WTC11 (cell line): Measurements from ENCODE around the gene OS9. TPM values are rescaled to one million over a fixed set of nuclear protein-coding genes. Genes with fewer than 3 reads are reported as not detected.

Experiments
- ATAC-seq: fragments of 200-7000 bp; cut with Tn5 transposase; 2 replicates; pipeline ENCODE4 v1.10.0; 2021; ENCODE audit warnings: mild to moderate bottlenecking, moderate library complexity
- CTCF ChIA-PET: fragments of 300-600 bp; sonication (Branson Sonifier 250); formaldehyde crosslinking; loops from one replicate; lab custom pipeline; 2021; ENCODE audit warnings: antibody characterized with exemption; lab: Charles Lee
- POLR2A ChIA-PET: fragments of 350-600 bp; sonication (Branson Sonifier 250); formaldehyde crosslinking; loops from one replicate; lab custom pipeline; 2021; ENCODE audit warnings: antibody characterized with exemption; lab: Charles Lee
- DNase-seq: peaks from one replicate; pipeline ENCODE4 v3.0.0; 2021; ENCODE audit warnings: low spot score
- H3K27ac Mint-ChIP-seq: 2 replicates; pipeline ENCODE4 v1.8.0; 2021; ENCODE audit warnings: mixed read lengths
- H3K27me3 Mint-ChIP-seq: 2 replicates; pipeline ENCODE4 v1.8.0; 2021; ENCODE audit warnings: low read depth, mild to moderate bottlenecking, moderate library complexity, mixed read lengths
- H3K36me3 Mint-ChIP-seq: 2 replicates; pipeline ENCODE4 v1.8.0; 2021; ENCODE audit warnings: mixed read lengths
- H3K4me1 Mint-ChIP-seq: 2 replicates; pipeline ENCODE4 v1.8.0; 2022; ENCODE audit warnings: mixed read lengths
- H3K4me3 Mint-ChIP-seq: 2 replicates; pipeline ENCODE4 v1.8.0; 2021; ENCODE audit warnings: mild to moderate bottlenecking, moderate library complexity, mixed read lengths
- H3K9me3 Mint-ChIP-seq: 2 replicates; pipeline ENCODE4 v1.8.0; 2021; ENCODE audit warnings: mixed read lengths
- ARID4B ChIP-seq: sonication (generic); formaldehyde crosslinking; IDR thresholded peaks from 2 replicates; pipeline ENCODE4 v1.8.0; 2023; ENCODE audit warnings: missing genetic modification reagents, mild to moderate bottlenecking, borderline replicate concordance
- ATF3 ChIP-seq: sonication (generic); formaldehyde crosslinking; conservative IDR thresholded peaks from 2 replicates; pipeline ENCODE4 v1.8.1; 2022; ENCODE audit warnings: mild to moderate bottlenecking, missing genetic modification reagents
- ATF6 ChIP-seq: sonication (generic); formaldehyde crosslinking; IDR thresholded peaks from 2 replicates; pipeline ENCODE4 v1.8.1; 2023; ENCODE audit warnings: mild to moderate bottlenecking, missing genetic modification reagents
- CREB1 ChIP-seq: sonication (generic); formaldehyde crosslinking; IDR thresholded peaks from 2 replicates; pipeline ENCODE4 v1.8.0; 2023; ENCODE audit warnings: mild to moderate bottlenecking, missing genetic modification reagents
- GTF2I ChIP-seq: fragments of 250-450 bp; sonication (Bioruptor Pico); conservative IDR thresholded peaks from 2 replicates; pipeline ENCODE4 v1.4.0; 2021; ENCODE audit warnings: mild to moderate bottlenecking
- JAZF1 ChIP-seq: fragments of 250-450 bp; sonication (Bioruptor Pico); IDR thresholded peaks from 2 replicates; pipeline ENCODE4 v1.9.0; 2021; ENCODE audit warnings: moderate library complexity, mild to moderate bottlenecking, inconsistent platforms
- KAT7 ChIP-seq: sonication (generic); formaldehyde crosslinking; IDR thresholded peaks from 2 replicates; pipeline ENCODE4 v1.8.1; 2023; ENCODE audit warnings: missing genetic modification reagents, mild to moderate bottlenecking, borderline replicate concordance
- NR1H2 ChIP-seq: sonication (generic); formaldehyde crosslinking; IDR thresholded peaks from 2 replicates; pipeline ENCODE4 v1.9.0; 2021; ENCODE audit warnings: mild to moderate bottlenecking, moderate library complexity, missing genetic modification reagents
- OVOL2 ChIP-seq: fragments of 250-450 bp; sonication (Bioruptor Pico); IDR thresholded peaks from 2 replicates; pipeline ENCODE4 v1.9.0; 2021; ENCODE audit warnings: mild to moderate bottlenecking, borderline replicate concordance
- RORB ChIP-seq: fragments of 250-450 bp; sonication (Bioruptor Pico); IDR thresholded peaks from 2 replicates; pipeline ENCODE4 v1.9.0; 2021; ENCODE audit warnings: mild to moderate bottlenecking
- SOX15 ChIP-seq: fragments of 250-450 bp; sonication (Bioruptor Pico); IDR thresholded peaks from 2 replicates; pipeline ENCODE4 v1.9.0; 2021; ENCODE audit warnings: mild to moderate bottlenecking
- STAT6 ChIP-seq: sonication (generic); formaldehyde crosslinking; conservative IDR thresholded peaks from 2 replicates; pipeline ENCODE4 v1.8.1; 2023; ENCODE audit warnings: mild to moderate bottlenecking, low read depth, missing genetic modification reagents, moderate library complexity
- ZNF281 ChIP-seq: sonication (generic); formaldehyde crosslinking; IDR thresholded peaks from 2 replicates; pipeline ENCODE4 v1.8.0; 2023; ENCODE audit warnings: mild to moderate bottlenecking, missing genetic modification reagents
- ZNF512 ChIP-seq: sonication (generic); formaldehyde crosslinking; IDR thresholded peaks from 2 replicates; pipeline ENCODE4 v1.8.1; 2022; ENCODE audit warnings: missing genetic modification reagents, borderline replicate concordance
- ZNF532 ChIP-seq: fragments of 250-450 bp; sonication (Bioruptor Pico); IDR thresholded peaks from 2 replicates; pipeline ENCODE4 v1.9.0; 2021; ENCODE audit warnings: mild to moderate bottlenecking, borderline replicate concordance
- ZSCAN18 ChIP-seq: fragments of 250-450 bp; sonication (Bioruptor Pico); IDR thresholded peaks from 2 replicates; pipeline ENCODE4 v2.1.2; 2022; ENCODE audit warnings: mild to moderate bottlenecking, moderate library complexity
- total RNA-seq: library from RNA; stranded (reverse); gene quantifications from 3 replicates; pipeline ENCODE4 v1.2.3, GENCODE V29; 2021

OS9 gene
- total RNA-seq, 1 experiment from 2014 or later: 77.5 TPM

- TF ChIP-seq STAT6 (CRISPR knock-in tag) (no peak), ZNF512 (CRISPR knock-in tag) (no peak), ARID4B (no peak)
These were observed 73.4 kb downstream of the OS9 start (continued) for GRCh38 chr12:57767305-57767698.

GRCh38 chr12:57767876-57768275, 73.9 kb downstream of the OS9 start:
- H3K4me3 Mint-ChIP-seq: no peak overlapping the region
- no peaks in the 10 kb centered on the region for H3K9me3 Mint-ChIP-seq
- DNase-seq (no peak), ATAC-seq (no peak)
- peaks cover 58% of the 10 kb centered on the region for H3K27me3 Mint-ChIP-seq
- peaks cover 37% of the 10 kb centered on the region for H3K4me1 Mint-ChIP-seq
- POLR2A ChIA-PET: interaction anchor here (0.9 to 1.3 kb wide), 2 partner anchors 15 to 23 kb away, joined by 3 to 4 read pairs; partner anchors contain the start of genes TSFM and TSPAN31
- peaks cover 23% of the 10 kb centered on the region for H3K36me3 Mint-ChIP-seq
- H3K27ac Mint-ChIP-seq: no peak overlapping the region
- CTCF ChIA-PET: interaction anchor here (1.1 to 5.3 kb wide), 3 partner anchors 11 to 16 kb away, joined by 3 to 80 read pairs (median 4); partner anchors contain the start of gene CDK4
- no peak for TF ChIP-seq OVOL2 (CRISPR knock-in tag)
- TF ChIP-seq JAZF1: no peak
- no peak for TF ChIP-seq ZNF532 (CRISPR knock-in tag)
- TF ChIP-seq ZSCAN18: no peak
- no peak for TF ChIP-seq RORB
- TF ChIP-seq GTF2I: no peak
- TF ChIP-seq ATF6 (CRISPR knock-in tag): no peak
- no peak for TF ChIP-seq SOX15 (CRISPR knock-in tag)
- TF ChIP-seq ZNF281 (CRISPR knock-in tag): no peak
- TF ChIP-seq ATF3 (CRISPR knock-in tag): no peak
- TF ChIP-seq CREB1 (CRISPR knock-in tag): no peak
- no peak for TF ChIP-seq KAT7 (CRISPR knock-in tag)
- no peak for TF ChIP-seq NR1H2 (CRISPR knock-in tag)
